B cell (primary cell): ENCODE measurements around the gene PAM. TPM values are rescaled to one million over a fixed set of nuclear protein-coding genes. Genes with fewer than 3 reads are reported as not detected.

ENCODE experiments used
- ATAC-seq: fragments of 200-7000 bp; cut with Tn5 transposase; one replicate; pipeline ENCODE4 v1.10.0; 2021; ENCODE audit warnings: low read depth, mild to moderate bottlenecking, moderate number of reproducible peaks, moderate library complexity
- CTCF ChIA-PET: fragments of 350-600 bp; sonication (Branson Sonifier 250); formaldehyde crosslinking; loops from one replicate; lab custom pipeline; 2021; ENCODE audit warnings: antibody characterized with exemption, inconsistent platforms; lab: Charles Lee
- POLR2A ChIA-PET: fragments of 350-600 bp; sonication (Branson Sonifier 250); formaldehyde crosslinking; loops from one replicate; lab custom pipeline; 2021; ENCODE audit warnings: antibody characterized with exemption; lab: Charles Lee
- DNase-seq: peaks from one replicate; pipeline ENCODE4 v3.0.0; 2013
- H2AFZ ChIP-seq: 2 replicates; pipeline ENCODE4 v1.6.1; 2012; ENCODE audit warnings: mild to moderate bottlenecking, low read depth, low read length; ENCODE audit not compliant: insufficient read depth, poor library complexity, severe bottlenecking
- H3K27ac ChIP-seq, 2 donors: 1 replicate in 1 of 2; 2 replicates in 1 of 2; pipeline ENCODE4 v1.5.1; 2012 to 2013; ENCODE audit warnings: low read length in 2 of 2, mild to moderate bottlenecking in 2 of 2, moderate library complexity in 1 of 2
- H3K27me3 ChIP-seq, 4 experiments: fragments of 200-600 bp in 1 of 4; sonication (generic) in 1 of 4; replicated peaks in 1 of 4; 1 replicate in 2 of 4; 2 replicates in 2 of 4; pipeline versions ENCODE4 v1.6.1 to v1.7.0; 2013 to 2016; ENCODE audit warnings: low read length in 3 of 4, mild to moderate bottlenecking in 2 of 4, mixed read lengths in 1 of 4, moderate library complexity in 1 of 4; ENCODE audit not compliant: insufficient read depth in 4 of 4, control insufficient read depth in 3 of 4; ENCODE audit errors: control extremely low read depth in 1 of 4
- H3K36me3 ChIP-seq, 2 experiments: replicated peaks in 1 of 2; 1 replicate in 1 of 2; 2 replicates in 1 of 2; pipeline versions ENCODE4 v1.6.1 to v1.7.1; 2013; ENCODE audit warnings: low read length in 1 of 2; ENCODE audit not compliant: insufficient read depth in 2 of 2, control insufficient read depth in 1 of 2; ENCODE audit errors: control extremely low read depth in 1 of 2, extremely low read depth in 1 of 2
- H3K4me1 ChIP-seq, 2 donors: fragments of 200-600 bp in 1 of 2; sonication (generic) in 1 of 2; 1 replicate in 1 of 2; 2 replicates in 1 of 2; pipeline versions ENCODE4 v1.5.1 to v1.6.1; 2013 to 2017; ENCODE audit warnings: low read length in 2 of 2; ENCODE audit not compliant: control insufficient read depth in 2 of 2, insufficient read depth in 2 of 2
- H3K4me2 ChIP-seq: replicated peaks from 2 replicates; pipeline ENCODE3; 2012; ENCODE audit warnings: mild to moderate bottlenecking, low read depth, low read length; ENCODE audit not compliant: poor library complexity, severe bottlenecking
- H3K4me3 ChIP-seq, 5 experiments: fragments of 200-600 bp in 1 of 5; sonication (generic) in 1 of 5; 1 replicate in 3 of 5; 2 replicates in 2 of 5; pipeline versions ENCODE4 v1.5.1 to v1.7.0; 2011 to 2016; ENCODE audit warnings: low read length in 4 of 5, mild to moderate bottlenecking in 4 of 5, low read depth in 2 of 5, control low read depth in 1 of 5, moderate library complexity in 1 of 5; ENCODE audit not compliant: insufficient read depth in 1 of 5; ENCODE audit errors: control extremely low read depth in 1 of 5, extremely low read depth in 1 of 5
- H3K79me2 ChIP-seq: fragments of 200-600 bp; sonication (generic); one replicate; pipeline ENCODE4 v1.6.0; 2016; ENCODE audit warnings: low read length; ENCODE audit not compliant: control insufficient read depth, insufficient read depth
- H3K9ac ChIP-seq: fragments of 200-600 bp; sonication (generic); 2 replicates; pipeline ENCODE4 v1.6.1; 2017; ENCODE audit warnings: mild to moderate bottlenecking, low read length, moderate library complexity
- H3K9me3 ChIP-seq, 3 donors: one replicate each; pipeline versions ENCODE4 v1.6.1 to v1.7.1; 2013; ENCODE audit warnings: low read length in 2 of 3; ENCODE audit not compliant: control insufficient read depth in 2 of 3, insufficient read depth in 1 of 3; ENCODE audit errors: control extremely low read depth in 1 of 3
- H4K20me1 ChIP-seq: 2 replicates; pipeline ENCODE4 v1.6.0; 2012; ENCODE audit warnings: mild to moderate bottlenecking, low read length; ENCODE audit not compliant: insufficient read depth, control insufficient read depth, poor library complexity, severe bottlenecking
- H3K27ac Mint-ChIP-seq: one replicate; pipeline ENCODE4 v1.8.0; 2021; ENCODE audit warnings: mixed read lengths
- H3K27me3 Mint-ChIP-seq: one replicate; pipeline ENCODE4 v1.8.0; 2021; ENCODE audit warnings: mixed read lengths
- H3K4me1 Mint-ChIP-seq: one replicate; pipeline ENCODE4 v1.8.0; 2021; ENCODE audit warnings: mixed read lengths
- H3K4me3 Mint-ChIP-seq: one replicate; pipeline ENCODE4 v1.8.0; 2021; ENCODE audit warnings: mixed read lengths
- H3K9me3 Mint-ChIP-seq: one replicate; pipeline ENCODE4 v1.8.0; 2022; ENCODE audit warnings: mixed read lengths; ENCODE audit not compliant: insufficient read depth
- CTCF ChIP-seq: fragments of 200-600 bp; IDR thresholded peaks from one replicate; pipeline ENCODE4 v1.8.0; 2022; ENCODE audit warnings: antibody characterized with exemption, mild to moderate bottlenecking
- EZH2 ChIP-seq: IDR thresholded peaks from 2 replicates; pipeline ENCODE4 v1.6.1; 2012; ENCODE audit warnings: borderline replicate concordance, low read depth, mild to moderate bottlenecking, moderate library complexity, low read length; ENCODE audit not compliant: insufficient read depth, poor library complexity, severe bottlenecking
- WGBS: methylation state at CpG from one replicate; pipeline ENCODE4 v1.1.5; 2013; ENCODE audit warnings: missing lambda C conversion rate; ENCODE audit not compliant: insufficient coverage; 5-methylcytosine and 5-hydroxymethylcytosine counted together
- intact Hi-C: fragments of 100-400 bp; cut with micrococcal nuclease; formaldehyde crosslinking; loops from one replicate; pipeline ENCODE4 v1.10.0; 2022
- polyA plus RNA-seq: library from polyadenylated mRNA; depleted of rRNA; stranded (reverse); fragments of >200 nt; gene quantifications from 2 replicates; pipeline ENCODE4 v1.2.3, GENCODE V29; 2012
- total RNA-seq, 2 donors: library from RNA; stranded (reverse); fragments of 120-200 nt in 1 of 2; gene quantifications; 1 replicate in 1 of 2; 2 replicates in 1 of 2; pipeline versions ENCODE4 v1.2.3 to v1.2.4, GENCODE V29; 2013 to 2022

The PAM gene
- total and polyA plus RNA-seq, 2 donors (not counting 1 experiment from before 2014, with no cell fraction given) = 1.00 to 34.8 TPM

- Mint-ChIP-seq H3K27ac (no peak overlapping the region), H3K4me1 (no peaks in the 10 kb centered on the region), H3K9me3 (no peaks in the 10 kb centered on the region), H3K27me3 (no peaks in the 10 kb centered on the region), H3K4me3 (no peak overlapping the region)
- no peaks in the 10 kb centered on the region for H3K4me1 ChIP-seq
- H2AFZ ChIP-seq = no peak overlapping the region
- no peaks in the 10 kb centered on the region for H3K27me3 ChIP-seq
- intact Hi-C loops = no loop called here
- no peaks in the 10 kb centered on the region for H3K79me2 ChIP-seq
- TF ChIP-seq CTCF (no peak), EZH2 (no peak)
- DNase-seq (no peak), ATAC-seq (no peak)
- ChIA-PET CTCF (no interaction called here), POLR2A (no interaction called here)
- H3K9me3 ChIP-seq = no peaks in the 10 kb centered on the region
- no peaks in the 10 kb centered on the region for H4K20me1 ChIP-seq
- H3K4me2 ChIP-seq = no peak overlapping the region
- H3K36me3 ChIP-seq = no peaks in the 10 kb centered on the region
- H3K27ac ChIP-seq = no peak overlapping the region
- no peak overlapping the region for H3K9ac ChIP-seq
- no CpG with 5 or more reads among the region's 4 CpGs for WGBS
- no peak overlapping the region for H3K4me3 ChIP-seq
Measured at GRCh38 chr5:102875721-102876123, 120.6 kb downstream of the PAM start.

GRCh38 chr5:102876610-102877009, 121.5 kb downstream of the PAM start:
- Mint-ChIP-seq H3K9me3 (no peaks in the 10 kb centered on the region), H3K27ac (no peak overlapping the region), H3K4me3 (no peak overlapping the region), H3K4me1 (no peaks in the 10 kb centered on the region), H3K27me3 (no peaks in the 10 kb centered on the region)
- intact Hi-C loops = no loop called here
- Histone ChIP-seq H3K4me2 (no peak overlapping the region), H2AFZ (no peak overlapping the region), H3K27ac (no peak overlapping the region), H3K9ac (no peak overlapping the region), H3K4me3 (no peak overlapping the region), H3K27me3 (no peaks in the 10 kb centered on the region), H3K79me2 (no peaks in the 10 kb centered on the region), H3K4me1 (no peaks in the 10 kb centered on the region), H4K20me1 (no peaks in the 10 kb centered on the region), H3K36me3 (no peaks in the 10 kb centered on the region), H3K9me3 (no peaks in the 10 kb centered on the region)
- 90% methylated on average over 4 of the region's 4 CpGs for WGBS
- ATAC-seq = no peak
- ChIA-PET POLR2A (no interaction called here), CTCF (no interaction called here)
- no peak for DNase-seq
- TF ChIP-seq CTCF (no peak), EZH2 (no peak)
